ENCODE results near the gene MTOR. TPM values are rescaled to one million over a fixed set of nuclear protein-coding genes. Genes with fewer than 3 reads are reported as not detected.
A peak's percentile ranks its signal among the peaks of the same experiment; 100 is the strongest.
"Not testable (repeated sequence)": the region's sequence is repeated elsewhere in the genome, so short reads cannot be mapped to it uniquely, and the experiment has no call there.

MTOR gene
- polyA plus RNA-seq (2011; rRNA removed): 27.7 and 30.7 TPM in 2 replicates
- polyA minus RNA-seq (2011; rRNA and poly(A)+ RNA removed): 63.4 and 71.3 TPM in 2 replicates

DNA sequence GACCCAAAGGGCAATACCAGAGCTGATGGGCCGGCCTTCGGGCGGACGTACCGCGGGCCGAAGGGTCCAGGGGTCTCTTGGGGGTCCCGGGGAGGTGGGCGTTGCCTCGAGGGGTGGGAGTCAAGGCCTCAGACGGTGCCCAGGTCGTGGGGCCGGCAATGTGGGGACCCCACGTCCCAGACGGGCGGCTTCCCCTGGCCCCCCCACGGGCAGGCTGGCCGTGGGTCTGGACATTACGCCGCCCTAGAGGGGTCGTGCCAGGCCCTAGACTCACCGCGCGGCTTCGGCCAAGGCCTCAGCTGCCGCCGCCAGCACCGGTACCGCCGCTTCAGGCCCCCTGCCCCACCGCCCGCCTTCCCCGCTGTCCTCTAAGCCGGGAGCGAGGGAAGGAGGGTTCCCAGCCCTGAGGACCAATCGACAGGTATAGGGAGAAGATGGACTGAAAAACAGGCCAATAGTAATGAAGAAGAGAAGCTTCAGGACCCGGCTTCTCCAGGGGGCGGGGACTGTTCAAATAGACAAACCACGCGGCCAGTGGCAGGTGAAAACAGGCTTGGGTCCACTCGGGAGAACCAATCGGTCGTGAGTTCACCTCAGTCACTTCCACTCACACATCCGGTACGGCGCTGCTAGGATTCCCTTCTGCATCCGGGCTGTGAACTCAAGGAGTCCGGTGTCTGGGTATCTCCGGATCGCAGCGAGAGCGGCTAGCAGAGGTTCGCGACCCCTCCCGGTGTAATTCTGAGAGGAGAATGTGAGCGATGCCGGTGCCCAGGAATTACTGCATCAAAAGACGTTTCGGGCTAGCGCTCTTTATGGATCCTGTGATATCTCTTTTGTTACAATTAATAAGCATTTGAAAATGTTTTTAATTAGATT lies at the start of gene MTOR:
MTOR (minus strand) TSS at position 381 of the 879 bp plus-strand sequence. CDS start 3,142 bp downstream, outside the sequence.
- no peaks in the 10 kb centered on the region for H3K27me3 ChIP-seq (ENCODE audit: control insufficient read depth, insufficient read depth, low read length)
- TF ChIP-seq CTCF (IDR thresholded peaks at IDR 0.05; ENCODE audit: low read depth, low read length): peak; percentile 24
- peak within 1 kb of the TSS; percentile 88 for H3K4me3 ChIP-seq (ENCODE audit: low read depth, low read length)
- no peaks in the 10 kb centered on the region; the same call in 1 of the 2 replicates for H3K9me3 ChIP-seq (ENCODE audit: control insufficient read depth, insufficient read depth, low read length)
- peak within 1 kb of the TSS; percentile 70 for H3K27ac ChIP-seq (ENCODE audit: low read depth, low read length)
- ChIA-PET CTCF (interaction anchor here (1.4 to 6.1 kb wide), 3 partner anchors 21 to 382 kb away, joined by 3 to 30 read pairs (median 16); no protein-coding TSS in a partner anchor), POLR2A (interaction anchor here (0.6 to 1.4 kb wide), 9 partner anchors 9 to 648 kb away, joined by 3 to 9 read pairs (median 4); partner anchors contain the start of genes TARDBP and UBIAD1)
- DNase-seq (ENCODE audit: low read depth, low spot score): peak; percentile 100

GRCh38 chr1:11309385-11309784 lies 47.0 kb upstream of the MTOR start:
- H3K27me3 ChIP-seq (ENCODE audit: control insufficient read depth, insufficient read depth, low read length): peaks cover 34% of the 10 kb centered on the region
- no peak overlapping the region for H3K4me3 ChIP-seq (ENCODE audit: low read depth, low read length)
- no peak for DNase-seq (ENCODE audit: low read depth, low spot score)
- H3K27ac ChIP-seq (ENCODE audit: low read depth, low read length): no peak overlapping the region
- no peak for TF ChIP-seq CTCF (IDR thresholded peaks at IDR 0.05; ENCODE audit: low read depth, low read length)
- ChIA-PET POLR2A (no interaction called here), CTCF (interaction anchor here (0.6 kb wide), 1 partner anchor 333 kb away, joined by 4 read pairs; no protein-coding TSS in a partner anchor)
- H3K9me3 ChIP-seq (ENCODE audit: control insufficient read depth, insufficient read depth, low read length): no peaks in the 10 kb centered on the region

GRCh38 chr1:11308699-11309224 lies 46.4 kb upstream of the MTOR start:
- H3K27ac ChIP-seq (ENCODE audit: low read depth, low read length): no peak overlapping the region
- TF ChIP-seq CTCF (IDR thresholded peaks at IDR 0.05; ENCODE audit: low read depth, low read length): no peak
- CTCF ChIA-PET: interaction anchor here (0.6 kb wide), 1 partner anchor 333 kb away, joined by 4 read pairs; no protein-coding TSS in a partner anchor
- no peaks in the 10 kb centered on the region for H3K9me3 ChIP-seq (ENCODE audit: control insufficient read depth, insufficient read depth, low read length)
- POLR2A ChIA-PET: no interaction called here
- H3K27me3 ChIP-seq (ENCODE audit: control insufficient read depth, insufficient read depth, low read length): peaks cover 34% of the 10 kb centered on the region
- no peak overlapping the region for H3K4me3 ChIP-seq (ENCODE audit: low read depth, low read length)
- no peak for DNase-seq (ENCODE audit: low read depth, low spot score)

DNA sequence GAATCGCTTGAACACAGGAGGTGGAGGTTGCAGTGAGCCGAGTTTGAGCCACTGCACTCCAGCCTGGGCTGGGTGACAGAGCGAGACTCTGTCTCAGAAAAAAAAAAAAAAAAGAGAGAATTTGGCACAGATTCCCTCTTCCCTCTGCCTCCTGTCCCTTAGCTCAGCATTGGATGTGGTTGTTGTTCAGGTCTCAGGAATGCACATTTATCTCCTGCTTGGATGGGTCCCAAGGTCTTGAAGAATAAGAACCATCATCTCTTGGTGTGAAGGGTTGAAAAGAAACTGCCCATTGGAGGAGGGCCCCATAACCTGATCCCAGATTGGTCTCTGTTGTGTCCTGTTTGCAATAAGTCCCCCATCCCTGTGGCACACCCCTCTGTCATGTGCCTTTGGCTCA lies 45.5 kb upstream of the MTOR start:
- H3K4me3 ChIP-seq (ENCODE audit: low read depth, low read length): no peak overlapping the region
- peaks cover 30% of the 10 kb centered on the region for H3K27me3 ChIP-seq (ENCODE audit: control insufficient read depth, insufficient read depth, low read length)
- DNase-seq (ENCODE audit: low read depth, low spot score): no peak
- no peak for TF ChIP-seq CTCF (IDR thresholded peaks at IDR 0.05; ENCODE audit: low read depth, low read length)
- ChIA-PET POLR2A (no interaction called here), CTCF (no interaction called here)
- H3K9me3 ChIP-seq (ENCODE audit: control insufficient read depth, insufficient read depth, low read length): no peaks in the 10 kb centered on the region
- H3K27ac ChIP-seq (ENCODE audit: low read depth, low read length): no peak overlapping the region

DNA sequence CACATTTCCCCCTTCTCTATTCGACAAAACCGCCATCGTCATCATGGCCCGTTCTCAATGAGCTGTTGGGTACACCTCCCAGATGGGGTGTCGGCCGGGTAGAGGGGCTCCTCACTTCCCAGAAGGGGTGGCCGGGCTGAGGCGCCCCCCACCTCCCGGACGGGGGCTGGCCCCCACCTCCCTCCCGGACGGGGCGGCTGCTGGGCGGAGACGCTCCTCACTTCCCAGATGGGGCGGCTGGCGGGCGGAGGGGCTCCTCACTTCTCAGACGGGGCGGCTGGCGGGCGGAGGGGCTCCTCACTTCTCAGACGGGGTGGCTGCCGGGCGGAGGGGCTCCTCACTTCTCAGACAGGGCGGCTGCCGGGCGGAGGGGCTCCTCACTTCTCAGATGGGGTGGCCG lies 43.2 kb upstream of the MTOR start:
- H3K4me3 ChIP-seq (ENCODE audit: low read depth, low read length); H3K27ac ChIP-seq (ENCODE audit: low read depth, low read length); CTCF ChIA-PET; H3K27me3 ChIP-seq (ENCODE audit: control insufficient read depth, insufficient read depth, low read length); DNase-seq (ENCODE audit: low read depth, low spot score); POLR2A ChIA-PET; H3K9me3 ChIP-seq (ENCODE audit: control insufficient read depth, insufficient read depth, low read length): not testable (repeated sequence)
